Activated gamma-delta T cell treated with anti-CD3 and anti-CD28 coated beads, Interleukin-2, amount 50 U/mL, for 16 hours (primary cell): ENCODE data around the gene PNPLA7.
A peak's percentile ranks its signal among the peaks of the same experiment; 100 is the strongest.
"Not testable (repeated sequence)": the region's sequence is repeated elsewhere in the genome, so short reads cannot be mapped to it uniquely, and the experiment has no call there.

Source experiments
- DNase-seq: peaks from one replicate; pipeline ENCODE4 v3.0.0-alpha.2; 2020; ENCODE audit warnings: low read depth

The PNPLA7 gene

DNA sequence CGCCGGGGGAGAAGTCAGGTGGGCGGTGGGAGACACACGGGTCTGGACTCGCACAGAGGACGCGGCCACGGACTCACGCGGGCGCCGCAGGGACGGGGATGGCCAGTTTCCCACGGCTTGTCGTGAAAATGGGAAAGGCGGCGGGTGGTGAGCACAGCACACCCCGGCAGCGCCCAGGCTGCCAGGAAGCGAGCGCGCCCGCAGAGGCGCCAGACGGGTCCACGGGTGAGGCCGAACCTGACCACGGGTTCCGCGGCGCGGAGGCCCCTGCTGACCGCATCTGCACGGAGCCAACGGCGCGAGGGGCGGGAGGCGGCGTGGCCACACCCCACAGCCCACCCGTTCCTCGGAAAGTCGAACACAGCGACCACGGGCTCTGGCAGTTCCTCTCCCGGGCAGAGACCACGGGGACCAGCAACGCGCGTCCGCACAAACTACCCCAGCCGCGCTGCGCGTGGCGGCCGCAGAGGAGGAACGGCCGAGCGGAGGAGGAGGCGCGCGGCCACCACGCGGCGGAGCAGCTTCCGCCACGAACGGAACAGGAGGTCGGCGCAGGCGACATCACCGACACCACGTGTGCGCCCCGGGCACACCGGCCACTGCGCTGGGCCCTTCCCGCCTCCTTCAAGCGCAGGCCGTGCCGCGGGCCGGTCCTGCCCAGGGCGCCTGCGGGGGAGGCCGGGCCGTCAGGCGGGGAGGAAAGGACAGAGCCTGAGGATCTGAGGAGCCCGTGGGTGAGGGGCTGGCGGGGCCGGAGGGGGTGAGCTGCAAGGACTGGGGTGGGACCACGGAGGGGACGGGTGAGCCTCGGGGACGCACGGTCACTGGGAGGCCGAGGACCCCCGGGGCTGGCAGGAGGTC, 132.8 kb downstream of the PNPLA7 start:
- no peak for DNase-seq

DNA sequence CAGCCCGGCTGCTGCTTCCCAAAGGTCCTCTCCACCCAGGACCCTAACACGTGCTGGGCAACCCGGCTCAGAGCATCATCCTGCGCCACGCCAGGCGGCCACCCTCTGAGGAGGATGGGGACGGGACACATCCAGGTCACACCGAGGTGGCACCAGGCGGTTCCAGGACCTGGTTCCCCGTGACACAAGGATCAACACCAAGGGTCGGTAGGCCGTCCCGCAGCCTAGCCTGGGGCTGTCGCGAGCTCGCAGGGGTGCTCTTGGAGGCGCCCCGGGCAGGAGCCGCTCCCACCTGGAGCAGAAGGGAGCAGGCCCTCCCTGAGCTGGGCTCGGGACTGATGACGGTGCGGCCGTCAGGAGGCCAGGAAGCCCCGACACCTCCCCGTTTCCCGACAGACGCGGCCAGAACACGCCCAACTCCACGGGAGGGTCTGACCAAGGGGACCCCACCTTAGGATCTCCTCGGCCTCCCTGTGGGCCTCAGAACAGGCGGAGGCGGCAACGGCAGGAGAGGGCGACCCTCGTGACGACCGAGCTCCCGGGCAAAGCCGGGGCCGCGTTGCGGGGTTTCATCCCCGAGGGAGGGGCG, 133.5 kb downstream of the PNPLA7 start:
- DNase-seq: no peak

DNA sequence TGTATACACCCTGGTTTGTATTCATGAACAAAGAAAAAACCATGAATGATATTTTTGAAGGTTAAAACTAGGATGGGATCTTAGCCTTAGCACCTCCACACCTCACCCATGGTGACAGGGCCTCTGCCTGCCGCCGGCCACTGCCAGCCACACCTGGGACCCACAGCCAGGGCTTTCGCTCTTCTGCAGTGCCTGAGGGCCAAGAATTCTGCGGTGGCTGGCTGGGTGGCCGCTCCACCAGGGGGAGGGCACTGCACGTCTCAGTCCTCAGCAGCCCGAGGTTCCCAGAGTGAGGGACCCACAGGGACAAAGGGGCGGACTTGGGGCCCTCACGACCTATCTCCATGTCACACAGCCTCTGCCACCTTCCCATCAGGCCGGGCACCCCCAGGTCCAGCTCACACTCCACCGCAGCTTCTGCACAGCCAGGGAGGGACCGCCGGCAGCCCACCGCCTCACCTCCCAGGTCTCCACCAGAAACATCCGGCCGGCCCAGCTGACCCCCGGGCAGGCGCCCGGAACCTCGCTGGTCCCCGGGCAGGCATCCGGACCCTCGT, 134.1 kb downstream of the PNPLA7 start:
- no peak for DNase-seq

DNA sequence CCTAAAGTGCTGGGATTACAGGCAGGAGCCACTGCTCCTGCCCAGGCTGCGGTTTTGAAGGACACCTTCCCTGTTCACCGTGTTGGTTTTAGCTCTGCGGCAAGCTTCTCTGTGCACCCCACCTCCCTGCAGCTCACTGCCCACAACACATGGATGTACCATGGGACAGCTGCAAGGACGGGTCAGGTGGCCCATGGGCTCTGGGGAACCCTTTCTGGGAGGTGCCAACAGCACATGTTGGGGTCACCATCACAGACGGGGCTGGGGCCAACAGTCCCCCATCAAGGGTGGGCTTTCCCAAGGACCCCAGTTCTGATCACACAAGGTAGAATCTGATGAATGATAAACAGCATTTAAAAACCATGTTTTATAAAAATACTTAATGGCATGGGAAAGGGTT, 134.8 kb downstream of the PNPLA7 start:
- no peak for DNase-seq

DNA sequence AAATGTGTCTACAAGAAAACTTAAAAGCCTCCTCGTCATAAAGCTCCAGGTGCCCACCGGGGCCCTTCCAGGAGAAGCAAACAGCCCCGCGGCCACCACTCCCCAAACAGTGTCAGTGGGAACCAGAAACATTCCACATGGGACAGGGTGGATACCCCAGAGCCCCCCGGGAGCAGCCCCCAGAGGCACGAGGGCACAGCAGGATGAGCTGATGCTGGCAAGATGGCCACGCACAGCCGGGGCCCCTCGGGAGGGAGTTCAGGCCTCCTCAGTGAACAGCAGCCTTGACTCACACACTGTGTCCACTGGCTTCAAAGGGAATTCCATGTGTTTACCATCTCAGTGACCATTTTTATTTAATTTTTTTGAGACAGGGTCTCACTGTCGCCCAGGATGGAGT, 137.8 kb downstream of the PNPLA7 start:
- no peak for DNase-seq

DNA sequence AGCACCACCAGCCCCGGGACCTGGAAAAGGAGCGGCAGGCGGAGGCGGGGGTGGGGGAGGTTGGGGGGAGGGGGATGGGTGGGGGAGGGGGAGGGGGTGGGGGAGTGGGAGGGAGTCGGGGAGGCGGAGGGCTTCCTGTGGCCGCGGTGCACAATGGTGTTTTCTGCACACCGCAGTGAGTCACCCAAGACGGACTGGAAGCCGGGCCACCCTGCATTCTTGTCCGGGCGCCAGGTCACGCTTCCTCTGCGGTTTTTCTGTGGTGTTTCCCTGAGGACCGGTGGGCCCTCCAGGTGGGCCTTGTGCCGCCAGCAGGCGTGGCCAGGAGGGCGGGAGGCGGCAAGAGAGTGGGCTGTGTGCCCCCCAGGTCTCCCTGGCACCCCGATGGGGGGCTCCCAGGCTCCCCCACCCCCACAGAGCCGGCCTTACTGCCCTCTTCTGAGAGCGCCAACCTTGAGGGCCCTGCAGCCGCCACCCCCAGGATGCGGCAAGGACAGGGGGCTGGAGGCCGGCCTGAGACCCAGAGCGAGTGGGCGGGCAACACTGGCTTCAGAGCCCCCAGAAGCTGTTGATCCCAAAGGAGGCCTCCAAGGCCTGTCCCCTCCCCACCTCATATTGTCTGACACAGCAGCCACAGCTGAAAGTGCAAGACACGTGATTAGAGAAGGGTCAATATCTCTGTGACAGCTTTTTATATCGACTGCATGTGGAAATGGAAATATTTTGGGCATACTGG, 138.4 kb downstream of the PNPLA7 start:
- DNase-seq: peak; percentile 31

DNA sequence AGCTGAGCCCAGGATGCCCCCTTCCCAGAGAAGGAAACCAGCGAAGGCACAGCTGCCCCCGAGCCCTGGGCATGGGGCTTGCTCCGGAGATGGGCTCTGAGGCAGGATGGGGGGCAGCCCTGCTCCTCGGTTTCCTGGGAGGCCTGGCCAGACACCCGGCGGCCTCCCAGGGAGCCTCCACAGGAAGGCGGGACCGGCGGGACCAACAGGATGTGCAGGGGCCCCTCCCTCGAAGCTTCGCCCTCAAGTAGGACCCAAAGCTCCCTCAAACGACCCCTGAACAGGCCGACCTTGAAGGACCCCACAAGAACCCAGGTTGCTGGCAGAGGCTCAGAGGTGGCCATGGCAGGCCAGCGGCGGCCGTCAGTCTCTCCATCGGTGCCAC, 138.9 kb downstream of the PNPLA7 start:
- no peak for DNase-seq

DNA sequence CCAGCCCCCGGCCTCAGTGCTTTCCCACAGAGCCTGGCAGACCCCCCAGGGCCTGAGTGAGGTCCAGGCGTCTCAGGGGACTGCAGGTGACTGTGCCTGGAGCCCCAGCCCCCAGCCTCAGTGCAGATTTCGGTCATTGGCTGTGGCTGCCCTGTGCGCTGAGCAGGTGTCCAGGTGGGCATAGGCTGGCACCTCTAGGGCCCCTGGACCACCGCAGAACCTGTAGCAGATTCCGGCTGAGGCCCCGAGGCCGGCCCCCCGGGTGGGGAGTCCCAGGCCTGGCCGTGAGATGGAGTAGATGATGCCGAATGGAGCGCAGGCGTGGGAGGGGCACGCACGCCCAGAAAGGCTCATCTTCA, 139.3 kb downstream of the PNPLA7 start:
- no peak for DNase-seq

DNA sequence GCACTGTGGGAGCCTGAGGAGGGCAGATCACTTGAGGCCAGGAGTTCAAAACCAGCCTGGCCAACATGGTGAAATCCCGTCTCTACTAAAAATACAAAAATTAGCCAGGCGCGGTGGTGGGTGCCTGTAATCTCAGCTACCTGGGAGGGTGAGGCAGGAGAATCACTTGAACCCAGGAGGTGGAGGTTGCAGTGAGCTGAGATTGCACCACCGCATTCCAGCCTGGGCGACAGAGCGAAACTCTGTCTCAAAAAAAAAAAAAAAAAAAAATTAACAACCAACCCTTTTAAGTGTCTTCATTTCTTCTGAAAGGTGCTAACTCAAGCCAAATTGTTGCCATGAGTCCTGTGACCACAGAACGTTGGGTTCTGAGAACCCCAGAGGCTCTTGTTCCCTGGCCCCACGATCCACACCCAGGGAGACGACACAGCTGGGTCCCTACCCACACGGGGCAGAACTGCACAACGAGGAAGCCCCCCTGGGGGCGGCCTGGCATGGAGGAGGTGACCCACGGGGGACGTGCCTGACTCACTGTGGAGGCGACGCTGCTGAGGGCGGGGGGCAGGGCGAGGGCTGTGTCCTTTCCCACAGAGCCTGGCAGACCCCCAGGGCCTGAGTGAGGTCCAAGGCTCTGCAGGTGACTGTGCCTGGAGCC, 139.8 kb downstream of the PNPLA7 start:
- DNase-seq: not testable (repeated sequence)
